Neural progenitor cell (in vitro differentiated cells): ENCODE measurements around the gene FAM209A. TPM values are rescaled to one million over a fixed set of nuclear protein-coding genes. Genes with fewer than 3 reads are reported as not detected.

ENCODE experiments used
- DNase-seq: peaks from one replicate; pipeline ENCODE4 v3.0.0-alpha.2; 2016; ENCODE audit warnings: low spot score
- H2AFZ ChIP-seq: fragments of 200-600 bp; sonication (generic); replicated peaks from 2 replicates; pipeline ENCODE4 v1.6.1; 2016; ENCODE audit warnings: antibody characterized with exemption
- H3F3A ChIP-seq: fragments of 200-600 bp; sonication (generic); 2 replicates; pipeline ENCODE4 v1.6.1; 2016; ENCODE audit warnings: antibody characterized with exemption, low read depth
- H3K27ac ChIP-seq: fragments of 200-600 bp; sonication (generic); 2 replicates; pipeline ENCODE4 v1.5.1; 2016; ENCODE audit warnings: mild to moderate bottlenecking
- H3K27me3 ChIP-seq: fragments of 200-600 bp; sonication (generic); 2 replicates; pipeline ENCODE4 v1.6.1; 2016; ENCODE audit warnings: mild to moderate bottlenecking, moderate library complexity
- H3K36me3 ChIP-seq: fragments of 200-600 bp; sonication (generic); 2 replicates; pipeline ENCODE4 v1.5.1; 2016
- H3K4me1 ChIP-seq: fragments of 200-600 bp; sonication (generic); 2 replicates; pipeline ENCODE4 v1.6.1; 2016; ENCODE audit warnings: mixed run types
- H3K4me2 ChIP-seq: fragments of 200-600 bp; sonication (generic); 2 replicates; pipeline ENCODE4 v1.6.1; 2016
- H3K4me3 ChIP-seq: fragments of 200-600 bp; sonication (generic); 2 replicates; pipeline ENCODE4 v1.5.1; 2016
- H3K79me2 ChIP-seq: fragments of 200-600 bp; sonication (generic); 2 replicates; pipeline ENCODE4 v1.6.1; 2016; ENCODE audit warnings: low read depth
- H3K9ac ChIP-seq: fragments of 200-600 bp; sonication (generic); 2 replicates; pipeline ENCODE4 v1.6.1; 2016
- H3K9me3 ChIP-seq: fragments of 200-600 bp; sonication (generic); 2 replicates; pipeline ENCODE4 v1.5.1; 2016; ENCODE audit warnings: low read depth
- H4K20me1 ChIP-seq: fragments of 200-600 bp; sonication (generic); 2 replicates; pipeline ENCODE4 v1.6.1; 2016; ENCODE audit warnings: low read depth
- H3K27ac Mint-ChIP-seq: 3 replicates; pipeline ENCODE4 v1.8.0; 2021; ENCODE audit warnings: mixed read lengths
- H3K27me3 Mint-ChIP-seq: 2 replicates; pipeline ENCODE4 v1.8.0; 2022; ENCODE audit warnings: low read depth, mild to moderate bottlenecking, inconsistent platforms, moderate library complexity, mixed read lengths; ENCODE audit not compliant: insufficient read depth
- H3K36me3 Mint-ChIP-seq: 3 replicates; pipeline ENCODE4 v1.8.0; 2021; ENCODE audit warnings: mixed read lengths
- H3K4me1 Mint-ChIP-seq: 3 replicates; pipeline ENCODE4 v1.8.0; 2021; ENCODE audit warnings: mixed read lengths
- H3K4me3 Mint-ChIP-seq: 3 replicates; pipeline ENCODE4 v1.8.0; 2021; ENCODE audit warnings: mild to moderate bottlenecking, moderate library complexity, mixed read lengths
- H3K9me3 Mint-ChIP-seq: 3 replicates; pipeline ENCODE4 v1.8.0; 2020; ENCODE audit warnings: mixed read lengths
- CTCF ChIP-seq: fragments of 200-600 bp; sonication (generic); IDR thresholded peaks from 2 replicates; pipeline ENCODE4 v1.5.1; 2017; ENCODE audit warnings: antibody characterized with exemption, mild to moderate bottlenecking
- EZH2 ChIP-seq: fragments of 200-600 bp; sonication (generic); IDR thresholded peaks from 2 replicates; pipeline ENCODE4 v1.6.1; 2017; ENCODE audit warnings: antibody characterized with exemption, mild to moderate bottlenecking, moderate library complexity
- EZH2phosphoT487 ChIP-seq: fragments of 200-600 bp; sonication (generic); IDR thresholded peaks from 2 replicates; pipeline ENCODE4 v1.6.1; 2017; ENCODE audit warnings: antibody characterized with exemption
- total RNA-seq: library from RNA; depleted of rRNA; stranded (reverse); fragments of >200 nt; gene quantifications from 2 replicates; pipeline ENCODE4 v1.2.3, GENCODE V29; 2015; ENCODE audit warnings: low replicate concordance

The FAM209A gene
- total RNA-seq, 1 donor from 2014 or later, result not detected

- H3K79me2 ChIP-seq, result no peaks in the 10 kb centered on the region
- H3K4me3 ChIP-seq, result no peak overlapping the region
- DNase-seq, result no peak
- H3F3A ChIP-seq, result no peaks in the 10 kb centered on the region
- H3K9me3 ChIP-seq, result no peaks in the 10 kb centered on the region
- H3K27ac Mint-ChIP-seq, result no peak overlapping the region
- peaks cover 3% of the 10 kb centered on the region for H3K4me1 Mint-ChIP-seq
- H4K20me1 ChIP-seq, result no peaks in the 10 kb centered on the region
- H3K27me3 Mint-ChIP-seq, result no peaks in the 10 kb centered on the region
- H3K27ac ChIP-seq, result no peak overlapping the region
- H3K9ac ChIP-seq, result no peak overlapping the region
- no peaks in the 10 kb centered on the region for H3K27me3 ChIP-seq
- H3K4me2 ChIP-seq, result no peak overlapping the region
- H3K36me3 ChIP-seq, result no peaks in the 10 kb centered on the region
- H3K4me3 Mint-ChIP-seq, result no peak overlapping the region
- H3K9me3 Mint-ChIP-seq, result no peaks in the 10 kb centered on the region
- no peak overlapping the region for H2AFZ ChIP-seq
- peaks cover 3% of the 10 kb centered on the region for H3K36me3 Mint-ChIP-seq
- no peaks in the 10 kb centered on the region for H3K4me1 ChIP-seq
- TF ChIP-seq CTCF (no peak), EZH2 (no peak), EZH2phosphoT487 (no peak)
Observed at GRCh38 chr20:56506103-56506502, 18.4 kb upstream of the FAM209A start.

DNA sequence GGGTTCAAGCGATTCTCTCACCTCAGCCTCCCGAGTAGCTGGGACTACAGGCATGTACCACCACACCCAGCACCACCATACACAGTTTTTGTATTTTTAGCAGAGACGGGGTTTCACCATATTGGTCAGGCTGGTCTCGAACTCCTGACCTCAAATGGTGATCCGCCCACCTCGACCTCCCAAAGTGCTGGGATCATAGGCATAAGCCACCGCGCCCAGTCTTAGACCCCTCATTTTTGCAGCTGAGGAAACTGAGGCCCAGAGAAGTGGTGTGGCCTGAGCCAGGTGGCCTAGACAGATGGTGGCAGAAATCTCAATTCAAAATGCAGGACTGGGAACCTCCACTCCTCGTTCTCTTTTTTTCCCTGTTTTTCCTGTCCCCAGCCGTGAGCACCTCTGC is 12.6 kb upstream of the FAM209A start:
- no peaks in the 10 kb centered on the region for H3K9me3 Mint-ChIP-seq
- Histone ChIP-seq H3K9ac (no peak overlapping the region), H3F3A (no peaks in the 10 kb centered on the region), H4K20me1 (no peaks in the 10 kb centered on the region), H3K9me3 (no peaks in the 10 kb centered on the region), H3K79me2 (no peaks in the 10 kb centered on the region), H3K4me3 (no peak overlapping the region), H3K36me3 (no peaks in the 10 kb centered on the region), H3K4me2 (no peak overlapping the region), H3K27ac (no peak overlapping the region), H2AFZ (no peak overlapping the region), H3K4me1 (no peaks in the 10 kb centered on the region), H3K27me3 (no peaks in the 10 kb centered on the region)
- no peak overlapping the region for H3K4me3 Mint-ChIP-seq
- no peak for TF ChIP-seq CTCF
- no peak for TF ChIP-seq EZH2
- TF ChIP-seq EZH2phosphoT487, result no peak
- no peaks in the 10 kb centered on the region for H3K27me3 Mint-ChIP-seq
- H3K36me3 Mint-ChIP-seq, result peaks cover 3% of the 10 kb centered on the region
- no peaks in the 10 kb centered on the region for H3K4me1 Mint-ChIP-seq
- H3K27ac Mint-ChIP-seq, result no peak overlapping the region
- no peak for DNase-seq

- Mint-ChIP-seq H3K27me3 (peaks cover 2% of the 10 kb centered on the region), H3K27ac (no peak overlapping the region)
- DNase-seq, result no peak
Observed at GRCh38 chr20:56513161-56514150, 11.1 kb upstream of the FAM209A start.

More at GRCh38 chr20:56513161-56514150, 11.1 kb upstream of the FAM209A start:
- no peaks in the 10 kb centered on the region for H3K4me1 Mint-ChIP-seq
- no peaks in the 10 kb centered on the region for H3K27me3 ChIP-seq
- no peak overlapping the region for H3K4me3 Mint-ChIP-seq
- H4K20me1 ChIP-seq, result no peaks in the 10 kb centered on the region
- no peaks in the 10 kb centered on the region for H3K9me3 Mint-ChIP-seq
- H3F3A ChIP-seq, result no peaks in the 10 kb centered on the region
- H3K9ac ChIP-seq, result no peak overlapping the region
- H3K4me2 ChIP-seq, result no peak overlapping the region
- H3K36me3 Mint-ChIP-seq, result peaks cover 13% of the 10 kb centered on the region
- no peak overlapping the region for H3K4me3 ChIP-seq
- H3K36me3 ChIP-seq, result no peaks in the 10 kb centered on the region
- no peak overlapping the region for H3K27ac ChIP-seq
- H3K4me1 ChIP-seq, result no peaks in the 10 kb centered on the region
- no peak overlapping the region for H2AFZ ChIP-seq
- TF ChIP-seq EZH2phosphoT487 (no peak), EZH2 (no peak), CTCF (no peak)
- no peaks in the 10 kb centered on the region for H3K9me3 ChIP-seq
- H3K79me2 ChIP-seq, result no peaks in the 10 kb centered on the region
